C4-2B (cell line): Measurements from ENCODE around the gene MYH6.
"Not testable (repeated sequence)": the region's sequence is repeated elsewhere in the genome, so short reads cannot be mapped to it uniquely, and the experiment has no call there.

Experiments
- H3K27ac ChIP-seq: fragments of 450-650 bp; 2 replicates; pipeline ENCODE4 v1.5.1; 2017
- ZFX ChIP-seq: fragments of 450-650 bp; IDR thresholded peaks from 2 replicates; pipeline ENCODE4 v1.6.1; 2017
- TF ChIP-seq, protein P1 (sequence below): fragments of 450-650 bp; conservative IDR thresholded peaks from 2 replicates; pipeline ENCODE4 v1.5.1; 2017; ENCODE audit warnings: mild to moderate bottlenecking

Gene MYH6

DNA sequence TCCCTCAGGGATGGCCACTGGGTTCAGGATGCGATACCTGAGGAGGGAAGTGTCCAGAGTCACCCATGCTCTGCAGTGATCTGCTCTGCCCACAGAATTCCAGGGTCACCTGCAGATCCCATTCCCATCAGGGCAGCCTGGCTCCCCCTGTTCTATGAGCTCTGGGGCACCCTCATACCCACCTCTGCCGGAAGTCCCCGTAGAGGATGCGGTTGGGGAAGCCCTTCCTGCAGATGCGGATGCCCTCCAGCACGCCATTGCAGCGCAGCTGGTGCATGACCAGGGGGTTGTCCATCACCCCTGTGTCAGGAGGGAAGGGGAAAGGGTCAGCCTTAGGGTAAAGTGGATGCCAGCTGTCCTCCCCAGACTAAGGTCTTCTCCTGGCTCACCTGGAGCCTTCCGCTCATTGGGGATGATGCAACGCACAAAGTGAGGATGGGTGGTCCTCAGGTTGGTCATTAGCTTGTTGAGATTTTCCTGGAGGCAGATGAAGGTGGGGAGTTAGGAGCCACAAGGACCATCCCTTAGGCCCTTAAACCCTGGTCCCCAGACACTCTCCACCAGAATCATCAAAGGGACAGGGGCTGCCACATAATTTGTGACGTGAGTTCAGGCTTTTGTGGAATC, 11.2 kb downstream of the MYH6 start:
- no peak overlapping the region for H3K27ac ChIP-seq
- no peak for TF ChIP-seq ZFX
- TF ChIP-seq, protein P1, sequence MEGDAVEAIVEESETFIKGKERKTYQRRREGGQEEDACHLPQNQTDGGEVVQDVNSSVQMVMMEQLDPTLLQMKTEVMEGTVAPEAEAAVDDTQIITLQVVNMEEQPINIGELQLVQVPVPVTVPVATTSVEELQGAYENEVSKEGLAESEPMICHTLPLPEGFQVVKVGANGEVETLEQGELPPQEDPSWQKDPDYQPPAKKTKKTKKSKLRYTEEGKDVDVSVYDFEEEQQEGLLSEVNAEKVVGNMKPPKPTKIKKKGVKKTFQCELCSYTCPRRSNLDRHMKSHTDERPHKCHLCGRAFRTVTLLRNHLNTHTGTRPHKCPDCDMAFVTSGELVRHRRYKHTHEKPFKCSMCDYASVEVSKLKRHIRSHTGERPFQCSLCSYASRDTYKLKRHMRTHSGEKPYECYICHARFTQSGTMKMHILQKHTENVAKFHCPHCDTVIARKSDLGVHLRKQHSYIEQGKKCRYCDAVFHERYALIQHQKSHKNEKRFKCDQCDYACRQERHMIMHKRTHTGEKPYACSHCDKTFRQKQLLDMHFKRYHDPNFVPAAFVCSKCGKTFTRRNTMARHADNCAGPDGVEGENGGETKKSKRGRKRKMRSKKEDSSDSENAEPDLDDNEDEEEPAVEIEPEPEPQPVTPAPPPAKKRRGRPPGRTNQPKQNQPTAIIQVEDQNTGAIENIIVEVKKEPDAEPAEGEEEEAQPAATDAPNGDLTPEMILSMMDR: no peak

DNA sequence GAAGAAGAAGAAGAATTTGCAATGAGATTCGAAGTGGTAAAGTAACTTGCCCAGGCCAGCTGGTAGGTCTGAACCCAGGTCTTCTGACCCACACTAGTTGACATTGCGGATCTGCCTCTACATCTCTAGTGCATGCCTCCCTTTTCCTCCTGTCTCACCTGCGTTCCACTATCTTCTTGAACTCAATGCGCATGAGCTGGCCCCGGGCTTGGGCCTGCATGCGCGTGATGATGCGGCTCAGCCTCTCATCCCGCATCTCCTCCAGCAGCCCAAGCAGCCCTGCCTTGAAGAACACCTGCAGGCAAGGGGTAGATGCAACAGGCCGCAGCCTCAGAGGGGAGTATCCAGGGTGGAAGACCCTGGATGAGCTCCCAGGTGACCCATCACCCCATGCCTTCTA, 11.9 kb downstream of the MYH6 start:
- no peak overlapping the region for H3K27ac ChIP-seq
- TF ChIP-seq, protein P1: no peak
- TF ChIP-seq ZFX: no peak

DNA sequence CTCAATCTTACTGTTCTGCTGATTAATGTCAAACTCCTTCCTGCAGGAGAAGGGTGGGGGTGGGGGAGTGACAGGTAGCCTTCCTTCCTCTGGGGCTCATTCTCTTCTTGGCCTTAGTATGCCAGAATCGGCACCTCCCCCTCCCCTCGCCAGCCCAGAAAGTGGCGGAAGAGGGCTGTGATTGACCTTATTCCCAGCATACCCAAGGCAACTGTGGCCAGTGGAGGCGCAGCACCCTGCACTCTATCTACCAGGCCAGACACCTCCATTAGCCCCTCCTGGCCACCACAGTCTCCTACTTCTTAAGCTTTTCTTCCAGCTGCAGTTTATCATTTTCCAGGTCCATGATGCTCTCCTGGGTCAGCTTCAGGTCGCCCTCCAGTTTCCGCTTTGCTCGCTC, 15.5 kb downstream of the MYH6 start:
- no peak overlapping the region for H3K27ac ChIP-seq
- TF ChIP-seq, protein P1: no peak

DNA sequence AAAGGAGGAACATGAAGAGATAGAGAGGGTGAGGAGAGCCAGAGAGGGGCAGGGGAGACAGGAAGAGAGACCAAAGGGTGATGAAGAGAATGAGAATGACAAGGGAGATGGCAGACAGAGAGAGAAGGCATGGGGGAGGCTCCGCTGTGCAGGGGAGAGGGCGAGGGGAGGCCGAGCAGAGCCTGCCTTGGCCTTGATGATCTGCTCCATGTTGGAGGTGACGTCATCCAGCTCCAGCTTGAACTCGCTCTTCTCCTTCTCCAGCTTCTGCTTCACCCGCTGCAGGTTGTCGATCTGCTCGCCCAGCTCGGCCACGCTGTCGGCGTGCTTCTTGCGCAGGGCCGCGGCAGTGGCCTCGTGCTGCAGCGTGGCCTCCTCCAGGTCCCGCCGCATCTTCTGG, 18.2 kb downstream of the MYH6 start:
- not testable (repeated sequence) for H3K27ac ChIP-seq

DNA sequence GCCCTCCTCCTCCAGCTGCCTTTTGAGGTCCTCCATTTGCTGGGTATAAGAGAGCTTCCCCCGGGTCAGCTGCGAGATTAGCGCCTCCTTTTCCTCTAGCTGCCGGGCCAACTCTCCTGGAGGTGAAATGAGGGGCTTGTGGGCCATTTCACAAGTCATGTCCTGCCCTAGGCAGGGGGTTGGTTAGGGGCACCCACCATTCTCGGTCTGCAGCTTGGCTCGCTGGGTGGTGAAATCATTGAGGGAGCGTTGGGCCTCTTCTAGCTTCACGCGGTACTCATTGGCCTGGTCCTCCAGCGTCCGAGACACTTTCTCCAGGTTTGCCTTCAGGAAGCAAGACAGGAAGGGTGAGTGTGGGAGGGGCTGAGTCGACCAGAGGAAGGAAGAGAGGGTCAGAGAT, 18.7 kb downstream of the MYH6 start:
- no peak overlapping the region for H3K27ac ChIP-seq
- TF ChIP-seq, protein P1: no peak
- no peak for TF ChIP-seq ZFX

DNA sequence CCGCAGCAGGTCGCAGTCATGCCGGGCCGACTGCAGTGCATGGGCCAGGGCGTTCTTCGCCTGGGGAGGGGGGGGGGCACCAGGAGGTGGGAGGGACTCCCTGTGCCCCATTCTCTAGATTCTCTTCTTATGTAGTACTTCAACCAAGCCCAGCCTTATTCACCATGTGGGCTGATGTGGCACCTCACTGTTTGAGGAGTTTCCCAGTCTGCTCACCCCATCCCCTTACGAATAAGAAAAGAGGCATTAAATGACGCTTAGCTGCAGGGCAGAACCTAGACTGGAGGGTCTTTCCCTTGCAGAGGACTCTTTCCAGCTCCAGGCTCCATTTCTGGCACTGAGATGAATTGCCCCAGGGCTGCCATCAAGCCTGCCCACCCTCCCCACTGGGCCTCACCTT, 19.1 kb downstream of the MYH6 start:
- TF ChIP-seq ZFX: no peak
- TF ChIP-seq, protein P1: no peak

DNA sequence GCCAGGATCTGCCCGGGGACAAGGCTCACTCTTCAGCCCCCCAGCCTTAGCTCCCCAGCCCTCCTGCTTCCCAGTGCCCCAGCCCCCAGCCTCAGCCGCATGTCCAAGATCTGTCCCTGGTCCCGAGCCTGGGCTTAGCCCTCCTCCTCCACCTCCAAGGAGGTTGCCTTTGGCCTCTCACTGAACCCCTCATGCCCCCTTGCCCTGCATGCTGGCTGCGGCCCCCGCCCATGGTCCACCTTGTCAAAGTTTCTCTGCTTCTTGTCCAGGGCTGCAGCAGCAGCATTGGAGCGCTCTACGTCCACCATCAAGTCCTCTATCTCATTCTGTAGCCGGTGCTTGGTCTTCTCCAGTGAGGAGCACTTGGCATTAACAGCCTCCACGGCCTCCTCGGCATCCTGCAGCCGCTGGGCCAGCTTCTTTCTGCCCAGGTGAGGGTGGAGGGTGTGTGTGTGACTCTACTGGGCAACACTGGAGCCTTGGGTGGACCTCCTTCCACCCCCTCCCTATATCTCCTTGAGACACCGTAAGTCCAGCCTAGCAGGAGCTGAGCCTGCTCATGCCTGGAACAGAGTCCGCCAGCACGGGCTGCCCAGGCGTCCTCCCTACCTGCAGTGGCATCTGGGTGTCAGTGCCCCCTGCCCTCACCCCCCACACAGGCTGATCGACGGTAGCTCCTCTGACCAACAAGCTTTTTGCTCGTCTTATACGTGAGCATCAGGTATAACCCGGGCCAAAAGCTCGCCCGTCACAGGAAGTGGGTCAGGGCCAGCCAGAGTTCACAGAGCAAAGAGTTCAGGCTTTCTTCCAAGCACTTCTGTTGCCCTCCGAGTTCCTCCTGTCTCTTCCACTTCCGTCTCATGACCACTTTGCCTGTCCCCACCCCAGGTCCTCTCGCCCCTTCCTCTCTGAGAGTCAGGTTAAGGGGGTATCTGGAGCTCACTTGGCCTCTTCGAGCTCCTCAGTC, 19.9 kb downstream of the MYH6 start:
- TF ChIP-seq, protein P1: no peak
- TF ChIP-seq ZFX: no peak

More for the DNA sequence above, 19.1 kb downstream of the MYH6 start:
- no peak overlapping the region for H3K27ac ChIP-seq

More for the DNA sequence above, 19.9 kb downstream of the MYH6 start:
- H3K27ac ChIP-seq: no peak overlapping the region
